Measurements from ENCODE around the gene MUC6.

MUC6 gene

GRCh38 chr11:1015826-1016545 is 20.5 kb downstream of the MUC6 start:
- H3K4me3 Mint-ChIP-seq = no peak overlapping the region
- H3K27me3 Mint-ChIP-seq = no peaks in the 10 kb centered on the region
- H3K36me3 Mint-ChIP-seq = peaks cover 13% of the 10 kb centered on the region
- peak overlapping the region; percentile 5 for H3K27ac Mint-ChIP-seq
- H3K4me1 Mint-ChIP-seq (ENCODE audit: low read depth) = peaks cover 19% of the 10 kb centered on the region
- no peaks in the 10 kb centered on the region for H3K9me3 Mint-ChIP-seq (ENCODE audit: low read depth)

DNA sequence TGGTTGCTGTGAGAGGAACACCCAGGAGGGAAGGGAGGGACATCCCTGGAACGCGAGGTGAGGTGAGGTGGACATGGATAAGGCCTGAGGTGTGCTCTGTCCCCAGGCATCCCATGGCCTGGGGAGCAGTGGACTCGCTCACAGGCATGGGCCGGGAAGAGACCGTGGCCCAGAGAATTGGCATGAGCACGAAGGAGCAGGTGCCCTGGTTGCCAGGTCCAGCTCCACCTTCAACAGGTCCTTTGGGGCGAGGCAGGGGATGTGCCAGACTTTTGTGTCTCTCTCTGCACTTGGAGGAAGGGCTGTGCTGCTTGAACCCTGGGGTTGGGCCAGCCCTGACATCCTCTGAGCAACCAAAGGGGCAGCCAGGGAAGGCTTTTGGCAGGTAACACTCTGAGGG is 21.5 kb downstream of the MUC6 start:
- Mint-ChIP-seq H3K9me3 (ENCODE audit: low read depth) (no peaks in the 10 kb centered on the region), H3K27me3 (no peaks in the 10 kb centered on the region), H3K36me3 (peaks cover 13% of the 10 kb centered on the region), H3K4me3 (no peak overlapping the region), H3K4me1 (ENCODE audit: low read depth) (peaks cover 19% of the 10 kb centered on the region), H3K27ac (no peak overlapping the region)

- H3K27ac Mint-ChIP-seq = no peak overlapping the region
- no peak overlapping the region for H3K4me3 Mint-ChIP-seq
- H3K36me3 Mint-ChIP-seq = peaks cover 13% of the 10 kb centered on the region
- H3K9me3 Mint-ChIP-seq (ENCODE audit: low read depth) = no peaks in the 10 kb centered on the region
- H3K27me3 Mint-ChIP-seq = no peaks in the 10 kb centered on the region
- peaks cover 19% of the 10 kb centered on the region for H3K4me1 Mint-ChIP-seq (ENCODE audit: low read depth)
Observed at GRCh38 chr11:1014276-1014675, 22.2 kb downstream of the MUC6 start.

- Mint-ChIP-seq H3K4me1 (ENCODE audit: low read depth) (peaks cover 19% of the 10 kb centered on the region), H3K9me3 (ENCODE audit: low read depth) (no peaks in the 10 kb centered on the region), H3K27ac (no peak overlapping the region), H3K4me3 (no peak overlapping the region), H3K27me3 (no peaks in the 10 kb centered on the region), H3K36me3 (peaks cover 13% of the 10 kb centered on the region)
Observed at GRCh38 chr11:1013631-1013935, 22.9 kb downstream of the MUC6 start.

GRCh38 chr11:1012740-1013630 is 23.5 kb downstream of the MUC6 start:
- no peak overlapping the region for H3K27ac Mint-ChIP-seq
- H3K36me3 Mint-ChIP-seq = peaks cover 10% of the 10 kb centered on the region
- H3K9me3 Mint-ChIP-seq (ENCODE audit: low read depth) = no peaks in the 10 kb centered on the region
- no peak overlapping the region for H3K4me3 Mint-ChIP-seq
- H3K27me3 Mint-ChIP-seq = no peaks in the 10 kb centered on the region
- peaks cover 16% of the 10 kb centered on the region for H3K4me1 Mint-ChIP-seq (ENCODE audit: low read depth)

DNA sequence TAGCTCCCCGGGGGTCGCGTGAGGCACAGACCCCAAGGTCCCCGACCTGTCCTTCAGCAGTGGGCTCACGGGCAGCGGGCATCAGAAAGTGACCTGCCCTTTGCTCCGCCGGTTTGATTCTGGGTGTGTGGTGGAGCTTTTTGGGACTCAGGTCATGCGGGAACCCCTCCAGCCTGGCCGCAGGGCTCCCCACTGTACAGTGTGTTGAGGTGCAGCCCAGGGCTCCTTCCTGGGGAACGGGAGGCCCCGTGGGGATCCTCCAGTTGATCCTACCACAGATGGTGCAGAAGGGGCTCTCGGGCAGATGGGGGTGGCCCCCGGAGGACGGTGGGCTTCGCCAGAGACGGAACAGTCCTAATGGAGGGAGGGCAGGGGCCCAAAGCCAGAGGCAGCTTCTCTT is 24.2 kb downstream of the MUC6 start:
- Mint-ChIP-seq H3K4me1 (ENCODE audit: low read depth) (peaks cover 9% of the 10 kb centered on the region), H3K4me3 (no peak overlapping the region), H3K27ac (no peak overlapping the region), H3K27me3 (no peaks in the 10 kb centered on the region), H3K36me3 (peaks cover 5% of the 10 kb centered on the region), H3K9me3 (ENCODE audit: low read depth) (no peaks in the 10 kb centered on the region)

DNA sequence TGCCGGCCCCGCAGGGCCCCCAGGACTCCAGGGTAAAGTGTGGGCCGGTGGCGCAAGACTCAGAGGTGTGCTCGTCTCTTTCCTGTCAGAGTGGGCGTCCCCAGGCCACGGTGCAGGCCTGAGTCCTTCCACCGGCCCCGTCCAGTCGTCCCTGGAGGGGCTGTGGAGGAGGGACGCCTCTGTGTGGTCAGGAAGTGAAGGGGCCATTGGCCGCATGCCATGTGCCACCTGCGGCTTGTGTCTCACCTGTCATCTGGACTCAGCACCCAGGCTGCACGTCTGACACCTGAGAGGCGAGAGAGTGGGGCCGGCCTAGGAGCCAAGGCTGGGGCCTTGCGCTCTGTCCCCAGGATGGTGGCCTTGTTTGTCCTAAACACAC is 25.2 kb downstream of the MUC6 start:
- Mint-ChIP-seq H3K27ac (no peak overlapping the region), H3K9me3 (ENCODE audit: low read depth) (no peaks in the 10 kb centered on the region), H3K4me3 (no peak overlapping the region), H3K27me3 (no peaks in the 10 kb centered on the region), H3K36me3 (no peaks in the 10 kb centered on the region), H3K4me1 (ENCODE audit: low read depth) (no peaks in the 10 kb centered on the region)

DNA sequence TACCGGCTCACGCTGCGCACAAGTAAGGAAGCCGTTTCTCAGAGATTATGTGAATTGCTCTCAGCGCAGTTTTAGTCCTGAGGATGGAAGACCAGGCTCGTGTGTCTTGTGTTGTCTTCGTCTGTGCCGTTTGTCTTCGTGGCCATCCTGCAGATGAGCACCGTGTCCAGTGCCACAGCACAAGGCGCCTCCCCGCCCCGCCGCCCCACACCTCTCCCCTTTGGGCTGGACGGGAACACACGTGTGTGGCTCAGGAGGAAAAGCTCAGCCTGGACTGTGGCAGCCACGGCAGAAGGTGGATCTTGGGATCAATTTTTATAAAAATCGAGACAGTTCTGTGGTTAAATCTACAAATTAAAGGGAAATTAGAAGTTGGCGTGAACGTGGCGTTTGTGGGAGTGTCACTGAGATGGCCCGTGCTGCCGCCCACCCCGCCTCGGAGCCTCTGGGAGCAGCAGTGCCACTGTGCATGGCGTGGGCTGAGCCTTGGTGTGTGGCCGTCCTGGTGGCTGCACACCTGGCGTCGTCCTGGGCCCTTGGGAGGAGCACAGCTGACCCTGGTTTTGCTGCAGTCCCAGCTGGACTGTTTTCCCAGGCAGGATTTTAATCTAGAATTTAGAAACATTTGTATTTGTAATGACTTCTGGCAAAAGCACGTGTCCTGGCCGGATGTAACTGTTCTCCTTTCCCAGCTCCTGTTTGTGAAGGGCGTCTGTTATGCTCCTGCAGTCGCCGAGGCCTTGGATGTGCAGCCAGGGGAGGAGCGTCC is 25.8 kb downstream of the MUC6 start:
- Mint-ChIP-seq H3K9me3 (ENCODE audit: low read depth) (no peaks in the 10 kb centered on the region), H3K4me3 (no peak overlapping the region), H3K4me1 (ENCODE audit: low read depth) (no peaks in the 10 kb centered on the region), H3K36me3 (no peaks in the 10 kb centered on the region), H3K27me3 (no peaks in the 10 kb centered on the region), H3K27ac (no peak overlapping the region)

- Mint-ChIP-seq H3K4me3 (no peak overlapping the region), H3K27ac (no peak overlapping the region), H3K4me1 (ENCODE audit: low read depth) (no peaks in the 10 kb centered on the region), H3K9me3 (ENCODE audit: low read depth) (no peaks in the 10 kb centered on the region), H3K36me3 (no peaks in the 10 kb centered on the region), H3K27me3 (no peaks in the 10 kb centered on the region)
Observed at GRCh38 chr11:1009991-1010390, 26.5 kb downstream of the MUC6 start.

GRCh38 chr11:1009371-1009770 is 27.1 kb downstream of the MUC6 start:
- H3K36me3 Mint-ChIP-seq = no peaks in the 10 kb centered on the region
- no peak overlapping the region for H3K27ac Mint-ChIP-seq
- no peaks in the 10 kb centered on the region for H3K4me1 Mint-ChIP-seq (ENCODE audit: low read depth)
- H3K27me3 Mint-ChIP-seq = no peaks in the 10 kb centered on the region
- H3K4me3 Mint-ChIP-seq = no peak overlapping the region
- no peaks in the 10 kb centered on the region for H3K9me3 Mint-ChIP-seq (ENCODE audit: low read depth)

DNA sequence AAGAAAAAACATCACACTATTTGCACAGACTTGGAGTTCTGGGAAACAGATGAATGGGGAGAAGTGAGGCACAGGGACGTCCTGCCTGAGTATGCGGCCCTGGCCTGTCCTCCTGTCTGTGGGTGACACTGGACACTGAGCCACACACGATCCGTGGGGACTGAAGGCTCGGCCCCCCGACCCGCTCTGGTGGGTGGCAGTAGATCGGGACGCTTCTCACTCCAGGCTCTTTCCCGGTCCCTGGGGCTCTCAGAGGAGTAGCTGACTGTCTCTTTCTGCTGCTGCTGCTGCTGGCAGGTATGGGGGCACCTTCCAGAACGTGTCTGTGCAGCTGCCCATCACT is 27.7 kb downstream of the MUC6 start:
- Mint-ChIP-seq H3K4me1 (ENCODE audit: low read depth) (no peaks in the 10 kb centered on the region), H3K9me3 (ENCODE audit: low read depth) (no peaks in the 10 kb centered on the region), H3K27me3 (no peaks in the 10 kb centered on the region), H3K27ac (no peak overlapping the region), H3K36me3 (no peaks in the 10 kb centered on the region), H3K4me3 (no peak overlapping the region)

GRCh38 chr11:1008001-1008802 is 28.3 kb downstream of the MUC6 start:
- H3K27ac Mint-ChIP-seq = no peak overlapping the region
- no peak overlapping the region for H3K4me3 Mint-ChIP-seq
- H3K9me3 Mint-ChIP-seq (ENCODE audit: low read depth) = no peaks in the 10 kb centered on the region
- no peaks in the 10 kb centered on the region for H3K4me1 Mint-ChIP-seq (ENCODE audit: low read depth)
- no peaks in the 10 kb centered on the region for H3K27me3 Mint-ChIP-seq
- H3K36me3 Mint-ChIP-seq = no peaks in the 10 kb centered on the region

GRCh38 chr11:1007279-1007678 is 29.2 kb downstream of the MUC6 start:
- Mint-ChIP-seq H3K4me3 (no peak overlapping the region), H3K9me3 (ENCODE audit: low read depth) (no peaks in the 10 kb centered on the region), H3K27me3 (no peaks in the 10 kb centered on the region)

DNA sequence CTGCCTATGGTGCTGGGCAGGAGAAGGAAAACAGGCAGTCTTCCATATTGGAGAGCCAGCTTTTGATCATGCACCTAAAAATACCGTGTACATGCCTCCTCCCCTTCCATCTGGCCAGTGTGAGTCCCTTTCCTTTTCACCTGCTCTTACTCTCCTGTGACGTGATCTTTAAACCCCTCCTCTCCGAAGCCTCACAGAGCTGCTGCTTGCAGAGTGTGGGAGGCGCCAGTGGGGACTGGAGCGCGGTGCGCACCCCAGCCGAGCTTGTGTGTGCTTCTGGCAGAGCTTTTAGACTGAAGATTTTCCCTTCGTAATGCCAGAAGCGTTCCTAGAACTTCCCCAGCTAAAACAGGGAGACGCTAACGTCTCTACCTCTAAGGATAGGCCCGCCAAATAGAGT is 29.8 kb downstream of the MUC6 start:
- no peak overlapping the region for H3K27ac Mint-ChIP-seq

More at GRCh38 chr11:1007279-1007678, 29.2 kb downstream of the MUC6 start:
- no peaks in the 10 kb centered on the region for H3K36me3 Mint-ChIP-seq
- H3K27ac Mint-ChIP-seq = no peak overlapping the region
- H3K4me1 Mint-ChIP-seq (ENCODE audit: low read depth) = peaks cover 2% of the 10 kb centered on the region

More for the DNA sequence above, 29.8 kb downstream of the MUC6 start:
- Mint-ChIP-seq H3K36me3 (no peaks in the 10 kb centered on the region), H3K4me1 (ENCODE audit: low read depth) (peaks cover 2% of the 10 kb centered on the region), H3K9me3 (ENCODE audit: low read depth) (no peaks in the 10 kb centered on the region), H3K4me3 (no peak overlapping the region), H3K27me3 (no peaks in the 10 kb centered on the region)
